ENCODE data around the gene ATP8A2.

DNA sequence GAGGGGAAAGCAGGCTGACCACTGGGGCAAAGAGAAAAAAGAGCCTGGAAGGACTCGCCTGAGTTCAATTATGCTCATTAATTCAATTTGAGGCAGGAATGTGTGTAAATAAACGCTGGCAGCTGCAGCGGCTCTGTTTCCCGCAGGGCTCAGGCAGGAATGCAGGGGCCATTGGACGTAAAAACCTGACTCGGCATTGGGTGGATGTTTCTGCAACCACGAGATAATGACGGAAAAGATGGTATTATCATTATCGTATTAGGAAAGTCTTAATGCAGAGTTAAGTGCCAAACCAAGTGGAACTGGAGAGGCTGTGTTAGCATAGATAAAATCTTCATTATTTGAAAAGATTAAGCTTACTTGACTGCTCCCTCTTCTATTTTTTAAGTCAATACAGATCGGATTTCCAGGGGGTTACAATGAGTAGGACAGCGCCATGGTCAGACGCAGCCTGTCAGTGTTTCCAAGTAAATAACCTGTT, 510.2 kb downstream of the ATP8A2 start:
- no peak for TF ChIP-seq CTCF (IDR thresholded peaks at IDR 0.05)
- no peak for TF ChIP-seq POLR2AphosphoS5 (IDR thresholded peaks at IDR 0.05)
- no peak for TF ChIP-seq EP300 (IDR thresholded peaks at IDR 0.05)
